GM12878 (cell line): ENCODE measurements around the gene DNAJC15. TPM values are rescaled to one million over a fixed set of nuclear protein-coding genes. Genes with fewer than 3 reads are reported as not detected.

Source experiments
- ATAC-seq: fragments of 200-7000 bp; cut with Tn5 transposase; 3 replicates; pipeline ENCODE4 v1.9.1; 2020; ENCODE audit warnings: mild to moderate bottlenecking, moderate library complexity
- BruUV-seq: library from RNA; stranded (reverse); fragments of 400-500 nt; replicated peaks from 2 replicates; lab custom pipeline; 2021; lab: Mats Ljungman, UMichigan
- CTCF ChIA-PET: fragments of 300-600 bp; sonication (Branson Sonifier 250); formaldehyde crosslinking; extraction: SDS; loops from one replicate; lab custom pipeline; 2021; ENCODE audit warnings: inconsistent platforms; lab: Yijun Ruan, JAX
- POLR2A ChIA-PET: fragments of 350-600 bp; formaldehyde crosslinking; extraction: SDS; loops from one replicate; lab custom pipeline; 2021; ENCODE audit warnings: inconsistent platforms; lab: Charles Lee
- RAD21 ChIA-PET: fragments of 300-600 bp; sonication (Branson Sonifier 250); formaldehyde crosslinking; loops from one replicate; lab custom pipeline; 2023; ENCODE audit warnings: antibody characterized with exemption; ENCODE audit not compliant: unreplicated experiment; lab: Charles Lee
- SMC1A ChIA-PET: fragments of 300-600 bp; sonication (Branson Sonifier 250); formaldehyde crosslinking; loops from one replicate; lab custom pipeline; 2023; ENCODE audit not compliant: unreplicated experiment, uncharacterized antibody; lab: Charles Lee
- DNase-seq: peaks from one replicate; pipeline ENCODE4 v3.0.0-alpha.2; 2011; ENCODE audit warnings: low read depth, low spot score
- FAIRE-seq: peaks from 3 replicates; lab custom pipeline; 2011; peaks lifted over from hg19 to GRCh38; lab: Jason Lieb, UNC
- H2AFZ ChIP-seq: 2 replicates; pipeline ENCODE4 v1.6.0; 2011; ENCODE audit warnings: low read depth, low read length, control low read depth; ENCODE audit not compliant: control insufficient read depth
- H3K27ac ChIP-seq: 2 replicates; pipeline ENCODE4 v1.5.1; 2011; ENCODE audit warnings: control low read depth; ENCODE audit not compliant: control insufficient read depth, insufficient read depth
- H3K27me3 ChIP-seq, 2 experiments: replicated peaks in 1 of 2; 2 replicates each; pipeline versions ENCODE4 v1.6.0 to v1.6.1; 2011; ENCODE audit warnings: low read length in 1 of 2; ENCODE audit not compliant: control insufficient read depth in 2 of 2, insufficient read depth in 2 of 2
- H3K36me3 ChIP-seq, 2 experiments: 2 replicates each; pipeline ENCODE4 v1.5.1; 2011; ENCODE audit warnings: low read length in 1 of 2; ENCODE audit not compliant: control insufficient read depth in 2 of 2, insufficient read depth in 2 of 2
- H3K4me1 ChIP-seq: 2 replicates; pipeline ENCODE4 v1.6.1; 2011; ENCODE audit warnings: mild to moderate bottlenecking, low read length, moderate library complexity, mixed read lengths; ENCODE audit not compliant: control insufficient read depth, insufficient read depth
- H3K4me2 ChIP-seq: 2 replicates; pipeline ENCODE4 v1.6.0; 2011; ENCODE audit warnings: control low read depth; ENCODE audit not compliant: control insufficient read depth, insufficient read depth
- H3K4me3 ChIP-seq: fragments of 200-600 bp; sonication (generic); 2 replicates; pipeline ENCODE4 v1.5.1; 2016
- H3K79me2 ChIP-seq: 2 replicates; pipeline ENCODE4 v1.6.0; 2011; ENCODE audit warnings: low read length; ENCODE audit not compliant: control insufficient read depth, insufficient read depth
- H3K9ac ChIP-seq: 2 replicates; pipeline ENCODE4 v1.8.0; 2011; ENCODE audit warnings: low read length, control low read depth, mixed read lengths; ENCODE audit not compliant: control insufficient read depth, insufficient read depth
- H3K9me3 ChIP-seq: replicated peaks from 3 replicates; pipeline ENCODE4 v1.5.1; 2011; ENCODE audit warnings: mild to moderate bottlenecking, low read length; ENCODE audit not compliant: control insufficient read depth, insufficient read depth
- H4K20me1 ChIP-seq: 2 replicates; pipeline ENCODE4 v1.6.0; 2011; ENCODE audit not compliant: control insufficient read depth, insufficient read depth
- RBBP5 ChIP-seq: fragments of 200-600 bp; sonication (generic); conservative IDR thresholded peaks from 2 replicates; pipeline ENCODE4 v1.6.1; 2016
- SRF ChIP-seq, 2 experiments: IDR thresholded peaks; 2 replicates each; pipeline ENCODE4 v1.6.1; 2011; ENCODE audit warnings: low read depth in 2 of 2, low read length in 2 of 2, mild to moderate bottlenecking in 1 of 2, moderate library complexity in 1 of 2
- WGBS: methylation state at CpG from one replicate; pipeline ENCODE4 v1.1.6; 2016; ENCODE audit warnings: low lambda C conversion rate; ENCODE audit not compliant: insufficient replicate concordance, insufficient coverage; ENCODE audit errors: missing lambda C conversion rate; 5-methylcytosine and 5-hydroxymethylcytosine counted together
- in situ Hi-C: fragments of 300-500 bp; cut with MboI; formaldehyde crosslinking; loops from 9 replicates; pipeline ENCODE4 v1.14.3; 2018; ENCODE audit warnings: mixed read lengths
- intact Hi-C: fragments of 100-400 bp; cut with micrococcal nuclease; formaldehyde crosslinking; loops from one replicate; pipeline ENCODE4 v1.14.2; 2022; ENCODE audit not compliant: unreplicated experiment
- polyA plus RNA-seq, 11 experiments: library from polyadenylated mRNA; depleted of rRNA in 4 of 11; unstranded in 6 of 11; stranded (reverse) in 5 of 11; fragments of >200 nt; fragmentation: Nextera tagmentation in 4 of 11; fragmentation: Illumina TruSeq in 1 of 11; extraction: Ambion mirVana in 4 of 11; extraction: Trizol in 1 of 11; gene quantifications; 1 replicate in 1 of 11; 2 replicates in 10 of 11; pipeline versions ENCODE4 v1.2.1 to v1.2.3, GENCODE V29; 2011 to 2016; ENCODE audit warnings: inconsistent platforms in 2 of 11, missing spikeins in 2 of 11, low read depth in 1 of 11
- total RNA-seq, 4 experiments: library from RNA; depleted of rRNA in 3 of 4; stranded (reverse); fragments of >200 nt in 3 of 4; fragmentation: Illumina TruSeq in 1 of 4; extraction: Trizol in 1 of 4; gene quantifications; 2 replicates each; pipeline versions ENCODE4 v1.2.1 to v1.2.3, GENCODE V29; 2013 to 2021
- TF ChIP-seq, protein P1 (sequence below): IDR thresholded peaks from 2 replicates; pipeline ENCODE4 v1.6.1; 2011; ENCODE audit warnings: mild to moderate bottlenecking, low read depth, low read length, moderate library complexity; ENCODE audit not compliant: insufficient replicate concordance
- TF ChIP-seq, protein P2 (sequence below): fragments of 450-650 bp; IDR thresholded peaks from 2 replicates; pipeline ENCODE4 v1.6.1; 2017; ENCODE audit warnings: mild to moderate bottlenecking, moderate library complexity
- TF ChIP-seq, protein P3 (sequence below): fragments of 450-650 bp; formaldehyde crosslinking; IDR thresholded peaks from 2 replicates; pipeline ENCODE4 v1.4.0; 2020; ENCODE audit warnings: mild to moderate bottlenecking, moderate library complexity

The DNAJC15 gene
- total and polyA plus RNA-seq, 10 of the 15 experiments (the other 5 are each of a cell fraction or from before 2014, with no cell fraction given) = 13.1 to 104 (median 54.4) TPM

DNA sequence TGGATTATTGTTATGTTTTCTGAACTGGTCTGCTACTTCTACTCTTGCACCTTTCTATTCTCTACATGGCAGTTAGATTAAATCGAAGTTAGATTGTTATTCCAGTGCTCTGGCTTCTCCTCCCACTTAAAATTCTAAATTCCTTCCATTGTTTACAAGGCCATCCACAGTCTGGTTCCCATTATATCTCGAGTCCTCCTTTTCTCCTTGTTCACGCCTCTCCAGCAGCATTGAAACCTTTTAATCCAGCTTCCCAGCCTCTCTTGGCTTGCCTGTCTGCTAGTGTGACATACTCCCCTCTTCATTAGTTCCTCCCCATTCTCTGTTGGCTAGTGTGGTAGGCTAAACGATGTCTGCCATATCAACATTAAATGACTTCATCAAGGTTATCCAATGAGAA is 54.5 kb downstream of the DNAJC15 start:
- Histone ChIP-seq H2AFZ (no peak overlapping the region), H3K4me2 (no peak overlapping the region; the same call in 1 of the 2 replicates), H3K9me3 (no peaks in the 10 kb centered on the region; the same call in 2 of the 3 replicates), H3K27ac (no peak overlapping the region), H3K9ac (no peak overlapping the region), H3K27me3 (no peaks in the 10 kb centered on the region), H3K36me3 (peaks cover 0 to 2% of the 10 kb centered on the region in 2 experiments; a peak in 2 of 4 replicates), H3K79me2 (peaks cover 17% of the 10 kb centered on the region), H4K20me1 (no peaks in the 10 kb centered on the region), H3K4me1 (peaks cover 36% of the 10 kb centered on the region), H3K4me3 (no peak overlapping the region)
- in situ Hi-C loops (no loop called here), intact Hi-C loops (loop anchor here (5.0 kb wide), 1 partner anchor 51 kb away; no protein-coding TSS in a partner anchor)
- ChIA-PET RAD21 (interaction anchor here (0.7 to 5.8 kb wide), 8 partner anchors 9 to 727 kb away, joined by 3 to 51 read pairs (median 4); partner anchors contain the start of gene EPSTI1), SMC1A (interaction anchor here (0.5 to 5.7 kb wide), 13 partner anchors 6 to 727 kb away, joined by 3 to 48 read pairs (median 4); partner anchors contain the start of gene DNAJC15), CTCF (interaction anchor here (1.1 to 1.9 kb wide), 4 partner anchors 12 to 108 kb away, joined by 3 to 9 read pairs (median 6); no protein-coding TSS in a partner anchor), POLR2A (interaction anchor here (0.5 to 1.5 kb wide), 5 partner anchors 21 to 106 kb away, joined by 3 read pairs; no protein-coding TSS in a partner anchor)
- BruUV-seq = no TSS peak
- DNase-seq (no peak), ATAC-seq (no peak), FAIRE-seq (no peak)
- TF ChIP-seq, protein P1, sequence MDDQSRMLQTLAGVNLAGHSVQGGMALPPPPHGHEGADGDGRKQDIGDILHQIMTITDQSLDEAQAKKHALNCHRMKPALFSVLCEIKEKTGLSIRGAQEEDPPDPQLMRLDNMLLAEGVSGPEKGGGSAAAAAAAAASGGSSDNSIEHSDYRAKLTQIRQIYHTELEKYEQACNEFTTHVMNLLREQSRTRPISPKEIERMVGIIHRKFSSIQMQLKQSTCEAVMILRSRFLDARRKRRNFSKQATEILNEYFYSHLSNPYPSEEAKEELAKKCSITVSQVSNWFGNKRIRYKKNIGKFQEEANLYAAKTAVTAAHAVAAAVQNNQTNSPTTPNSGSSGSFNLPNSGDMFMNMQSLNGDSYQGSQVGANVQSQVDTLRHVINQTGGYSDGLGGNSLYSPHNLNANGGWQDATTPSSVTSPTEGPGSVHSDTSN = no peak
- TF ChIP-seq SRF (IDR thresholded peaks at IDR 0.05; ENCODE audit: low read depth in 2 of 2, low read length in 2 of 2) (no peak), RBBP5 (no peak)
- 98% methylated on average over 4 of the region's 4 CpGs for WGBS

DNA sequence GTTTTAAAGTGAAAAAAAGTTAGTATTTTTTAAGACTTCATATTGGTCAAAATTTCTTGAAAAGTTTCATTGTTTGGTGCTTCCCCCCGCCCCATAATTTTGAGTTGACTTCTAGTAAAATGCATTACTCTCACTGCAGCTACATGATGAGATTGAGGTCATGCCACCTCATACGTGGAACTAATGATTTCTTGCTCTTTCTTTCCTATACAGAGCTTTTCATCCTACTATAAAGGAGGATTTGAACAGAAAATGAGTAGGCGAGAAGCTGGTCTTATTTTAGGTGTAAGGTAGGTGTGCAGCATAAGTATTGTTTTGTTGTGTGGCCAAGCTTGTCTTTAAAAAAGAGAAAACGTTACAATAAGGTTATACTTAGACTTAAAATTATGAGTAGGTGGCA is 55.0 kb downstream of the DNAJC15 start:
- Histone ChIP-seq H3K9me3 (no peaks in the 10 kb centered on the region; the same call in 2 of the 3 replicates), H3K79me2 (peaks cover 17% of the 10 kb centered on the region), H2AFZ (no peak overlapping the region), H3K4me3 (no peak overlapping the region), H3K27ac (no peak overlapping the region), H3K9ac (no peak overlapping the region), H3K4me2 (no peak overlapping the region), H3K27me3 (no peaks in the 10 kb centered on the region), H4K20me1 (no peaks in the 10 kb centered on the region), H3K36me3 (peaks cover 0 to 2% of the 10 kb centered on the region in 2 experiments; a peak in 1 of 4 replicates), H3K4me1 (peaks cover 36% of the 10 kb centered on the region)
- DNase-seq (no peak), FAIRE-seq (no peak), ATAC-seq (no peak)
- 62% methylated on average over 4 of the region's 4 CpGs for WGBS
- intact Hi-C loops = loop anchor here (5.0 kb wide), 1 partner anchor 51 kb away; no protein-coding TSS in a partner anchor
- BruUV-seq = no TSS peak
- RAD21 ChIA-PET = interaction anchor here (1.2 to 5.8 kb wide), 5 partner anchors 9 to 107 kb away, joined by 3 to 51 read pairs (median 4); partner anchors contain the start of gene EPSTI1
- POLR2A ChIA-PET = interaction anchor here (0.8 to 1.1 kb wide), 3 partner anchors 22 to 107 kb away, joined by 3 read pairs; no protein-coding TSS in a partner anchor
- SMC1A ChIA-PET = interaction anchor here (0.5 to 5.7 kb wide), 10 partner anchors 9 to 726 kb away, joined by 3 to 48 read pairs (median 4); partner anchors contain the start of gene DNAJC15
- in situ Hi-C loops = no loop called here
- CTCF ChIA-PET = interaction anchor here (1.1 to 1.6 kb wide), 3 partner anchors 99 to 108 kb away, joined by 3 to 6 read pairs (median 5); no protein-coding TSS in a partner anchor
- TF ChIP-seq, protein P2, sequence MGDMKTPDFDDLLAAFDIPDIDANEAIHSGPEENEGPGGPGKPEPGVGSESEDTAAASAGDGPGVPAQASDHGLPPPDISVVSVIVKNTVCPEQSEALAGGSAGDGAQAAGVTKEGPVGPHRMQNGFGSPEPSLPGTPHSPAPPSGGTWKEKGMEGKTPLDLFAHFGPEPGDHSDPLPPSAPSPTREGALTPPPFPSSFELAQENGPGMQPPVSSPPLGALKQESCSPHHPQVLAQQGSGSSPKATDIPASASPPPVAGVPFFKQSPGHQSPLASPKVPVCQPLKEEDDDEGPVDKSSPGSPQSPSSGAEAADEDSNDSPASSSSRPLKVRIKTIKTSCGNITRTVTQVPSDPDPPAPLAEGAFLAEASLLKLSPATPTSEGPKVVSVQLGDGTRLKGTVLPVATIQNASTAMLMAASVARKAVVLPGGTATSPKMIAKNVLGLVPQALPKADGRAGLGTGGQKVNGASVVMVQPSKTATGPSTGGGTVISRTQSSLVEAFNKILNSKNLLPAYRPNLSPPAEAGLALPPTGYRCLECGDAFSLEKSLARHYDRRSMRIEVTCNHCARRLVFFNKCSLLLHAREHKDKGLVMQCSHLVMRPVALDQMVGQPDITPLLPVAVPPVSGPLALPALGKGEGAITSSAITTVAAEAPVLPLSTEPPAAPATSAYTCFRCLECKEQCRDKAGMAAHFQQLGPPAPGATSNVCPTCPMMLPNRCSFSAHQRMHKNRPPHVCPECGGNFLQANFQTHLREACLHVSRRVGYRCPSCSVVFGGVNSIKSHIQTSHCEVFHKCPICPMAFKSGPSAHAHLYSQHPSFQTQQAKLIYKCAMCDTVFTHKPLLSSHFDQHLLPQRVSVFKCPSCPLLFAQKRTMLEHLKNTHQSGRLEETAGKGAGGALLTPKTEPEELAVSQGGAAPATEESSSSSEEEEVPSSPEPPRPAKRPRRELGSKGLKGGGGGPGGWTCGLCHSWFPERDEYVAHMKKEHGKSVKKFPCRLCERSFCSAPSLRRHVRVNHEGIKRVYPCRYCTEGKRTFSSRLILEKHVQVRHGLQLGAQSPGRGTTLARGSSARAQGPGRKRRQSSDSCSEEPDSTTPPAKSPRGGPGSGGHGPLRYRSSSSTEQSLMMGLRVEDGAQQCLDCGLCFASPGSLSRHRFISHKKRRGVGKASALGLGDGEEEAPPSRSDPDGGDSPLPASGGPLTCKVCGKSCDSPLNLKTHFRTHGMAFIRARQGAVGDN = no peak
- TF ChIP-seq, protein P3, sequence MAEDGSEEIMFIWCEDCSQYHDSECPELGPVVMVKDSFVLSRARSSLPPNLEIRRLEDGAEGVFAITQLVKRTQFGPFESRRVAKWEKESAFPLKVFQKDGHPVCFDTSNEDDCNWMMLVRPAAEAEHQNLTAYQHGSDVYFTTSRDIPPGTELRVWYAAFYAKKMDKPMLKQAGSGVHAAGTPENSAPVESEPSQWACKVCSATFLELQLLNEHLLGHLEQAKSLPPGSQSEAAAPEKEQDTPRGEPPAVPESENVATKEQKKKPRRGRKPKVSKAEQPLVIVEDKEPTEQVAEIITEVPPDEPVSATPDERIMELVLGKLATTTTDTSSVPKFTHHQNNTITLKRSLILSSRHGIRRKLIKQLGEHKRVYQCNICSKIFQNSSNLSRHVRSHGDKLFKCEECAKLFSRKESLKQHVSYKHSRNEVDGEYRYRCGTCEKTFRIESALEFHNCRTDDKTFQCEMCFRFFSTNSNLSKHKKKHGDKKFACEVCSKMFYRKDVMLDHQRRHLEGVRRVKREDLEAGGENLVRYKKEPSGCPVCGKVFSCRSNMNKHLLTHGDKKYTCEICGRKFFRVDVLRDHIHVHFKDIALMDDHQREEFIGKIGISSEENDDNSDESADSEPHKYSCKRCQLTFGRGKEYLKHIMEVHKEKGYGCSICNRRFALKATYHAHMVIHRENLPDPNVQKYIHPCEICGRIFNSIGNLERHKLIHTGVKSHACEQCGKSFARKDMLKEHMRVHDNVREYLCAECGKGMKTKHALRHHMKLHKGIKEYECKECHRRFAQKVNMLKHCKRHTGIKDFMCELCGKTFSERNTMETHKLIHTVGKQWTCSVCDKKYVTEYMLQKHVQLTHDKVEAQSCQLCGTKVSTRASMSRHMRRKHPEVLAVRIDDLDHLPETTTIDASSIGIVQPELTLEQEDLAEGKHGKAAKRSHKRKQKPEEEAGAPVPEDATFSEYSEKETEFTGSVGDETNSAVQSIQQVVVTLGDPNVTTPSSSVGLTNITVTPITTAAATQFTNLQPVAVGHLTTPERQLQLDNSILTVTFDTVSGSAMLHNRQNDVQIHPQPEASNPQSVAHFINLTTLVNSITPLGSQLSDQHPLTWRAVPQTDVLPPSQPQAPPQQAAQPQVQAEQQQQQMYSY = no peak
